Sigmoid colon (tissue), 7 donors: ENCODE data around the gene MCC. TPM values are rescaled to one million over a fixed set of nuclear protein-coding genes. Genes with fewer than 3 reads are reported as not detected.

Experiments
- DNase-seq: peaks from one replicate; pipeline ENCODE4 v3.0.0-alpha.2; 2019
- H3K27ac ChIP-seq, 4 donors: fragments of 200-600 bp; sonication (generic); one replicate each; pipeline ENCODE4 v1.5.1; 2016 to 2019; ENCODE audit warnings: mild to moderate bottlenecking in 1 of 4
- H3K27me3 ChIP-seq, 3 donors: fragments of 200-600 bp; sonication (generic); one replicate each; pipeline ENCODE4 v1.5.1; 2019; ENCODE audit warnings: mild to moderate bottlenecking in 1 of 3
- H3K36me3 ChIP-seq, 4 donors: fragments of 200-600 bp; sonication (generic); one replicate each; pipeline ENCODE4 v1.5.1; 2016 to 2019
- H3K4me1 ChIP-seq, 4 donors: fragments of 200-600 bp; sonication (generic); one replicate each; pipeline ENCODE4 v1.5.1; 2017 to 2019
- H3K4me3 ChIP-seq, 4 donors: fragments of 200-600 bp; sonication (generic); one replicate each; pipeline ENCODE4 v1.5.1; 2017 to 2019; ENCODE audit warnings: mild to moderate bottlenecking in 2 of 4, moderate library complexity in 1 of 4
- H3K9me3 ChIP-seq, 4 donors: fragments of 200-600 bp in 3 of 4; sonication (generic) in 3 of 4; one replicate each; pipeline versions ENCODE4 v1.5.1 to v1.6.1; 2013 to 2019
- EP300 ChIP-seq, 4 donors: sonication (generic); formaldehyde crosslinking; IDR thresholded peaks; one replicate each; pipeline ENCODE4 v1.6.1; 2017; ENCODE audit warnings: antibody characterized with exemption in 4 of 4
- POLR2A ChIP-seq, 2 donors: fragments of 450-650 bp; IDR thresholded peaks; one replicate each; pipeline ENCODE4 v1.6.1; 2016; ENCODE audit warnings: antibody characterized with exemption in 2 of 2, mild to moderate bottlenecking in 2 of 2, moderate library complexity in 2 of 2
- POLR2AphosphoS5 ChIP-seq, 4 donors: sonication (generic); formaldehyde crosslinking; IDR thresholded peaks; one replicate each; pipeline ENCODE4 v1.6.1; 2017; ENCODE audit warnings: antibody characterized with exemption in 4 of 4
- WGBS, 2 donors: extraction: QIAGEN DNeasy Blood & Tissue Kit; methylation state at CpG; one replicate each; pipeline ENCODE4 v1.1.7; 2013; 5-methylcytosine and 5-hydroxymethylcytosine counted together
- intact Hi-C: fragments of 100-400 bp; cut with DNase I; formaldehyde crosslinking; loops from one replicate; pipeline ENCODE4 v1.15.1; 2023
- polyA plus RNA-seq, 3 donors: library from polyadenylated mRNA; stranded (reverse); fragments of 200-250 nt; gene quantifications; one replicate each; pipeline ENCODE4 v1.2.3, GENCODE V29; 2013
- total RNA-seq, 4 donors: library from RNA; depleted of rRNA; stranded (reverse); fragments of >200 nt; gene quantifications; one replicate each; pipeline ENCODE4 v1.1.0, GENCODE V29; 2016
- TF ChIP-seq, protein P1 (sequence below), 4 experiments: fragments of 450-650 bp in 3 of 4; fragments of 200-600 bp in 1 of 4; IDR thresholded peaks; one replicate each; pipeline ENCODE4 v1.5.1; 2016 to 2019; ENCODE audit warnings: antibody characterized with exemption in 4 of 4, mild to moderate bottlenecking in 3 of 4, moderate library complexity in 2 of 4
- donor health status: healthy with polysubstance abuse.
- donor health status: Bipolar disorder and iron deficiency.
- donor health status: healthy.

Gene MCC
- total and polyA plus RNA-seq, 7 donors = 0.69 to 14.0 (median 9.1) TPM

DNA sequence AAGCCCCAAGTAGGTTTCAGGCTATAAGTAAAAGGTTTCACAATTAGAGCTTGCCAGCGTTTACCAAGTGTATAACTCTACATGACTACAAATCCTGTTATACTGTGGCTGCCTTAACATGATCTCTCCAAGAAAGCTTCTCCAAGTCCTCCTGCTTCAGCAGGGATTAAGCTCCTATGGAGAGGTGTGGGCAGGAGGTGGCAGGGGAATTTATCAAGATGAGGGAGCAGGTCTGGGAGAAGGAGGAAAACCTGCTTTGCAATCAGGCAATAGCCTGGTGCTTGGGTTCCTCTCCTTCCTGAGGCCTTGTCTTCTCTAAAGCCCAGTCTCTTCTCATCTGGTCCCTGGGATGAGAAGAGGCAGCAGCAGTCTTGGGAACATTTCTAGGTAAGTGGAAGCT, 188.7 kb downstream of the MCC start:
- intact Hi-C loops = loop anchor here (10.0 kb wide), 3 partner anchors 175 to 215 kb away; partner anchors contain the start of genes MCC and YTHDC2
- no peak for TF ChIP-seq POLR2AphosphoS5 (IDR thresholded peaks at IDR 0.05)
- TF ChIP-seq POLR2A (IDR thresholded peaks at IDR 0.05) = no peak
- TF ChIP-seq EP300 (IDR thresholded peaks at IDR 0.05) = no peak
- TF ChIP-seq, protein P1, sequence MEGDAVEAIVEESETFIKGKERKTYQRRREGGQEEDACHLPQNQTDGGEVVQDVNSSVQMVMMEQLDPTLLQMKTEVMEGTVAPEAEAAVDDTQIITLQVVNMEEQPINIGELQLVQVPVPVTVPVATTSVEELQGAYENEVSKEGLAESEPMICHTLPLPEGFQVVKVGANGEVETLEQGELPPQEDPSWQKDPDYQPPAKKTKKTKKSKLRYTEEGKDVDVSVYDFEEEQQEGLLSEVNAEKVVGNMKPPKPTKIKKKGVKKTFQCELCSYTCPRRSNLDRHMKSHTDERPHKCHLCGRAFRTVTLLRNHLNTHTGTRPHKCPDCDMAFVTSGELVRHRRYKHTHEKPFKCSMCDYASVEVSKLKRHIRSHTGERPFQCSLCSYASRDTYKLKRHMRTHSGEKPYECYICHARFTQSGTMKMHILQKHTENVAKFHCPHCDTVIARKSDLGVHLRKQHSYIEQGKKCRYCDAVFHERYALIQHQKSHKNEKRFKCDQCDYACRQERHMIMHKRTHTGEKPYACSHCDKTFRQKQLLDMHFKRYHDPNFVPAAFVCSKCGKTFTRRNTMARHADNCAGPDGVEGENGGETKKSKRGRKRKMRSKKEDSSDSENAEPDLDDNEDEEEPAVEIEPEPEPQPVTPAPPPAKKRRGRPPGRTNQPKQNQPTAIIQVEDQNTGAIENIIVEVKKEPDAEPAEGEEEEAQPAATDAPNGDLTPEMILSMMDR (IDR thresholded peaks at IDR 0.05) = no peak

DNA sequence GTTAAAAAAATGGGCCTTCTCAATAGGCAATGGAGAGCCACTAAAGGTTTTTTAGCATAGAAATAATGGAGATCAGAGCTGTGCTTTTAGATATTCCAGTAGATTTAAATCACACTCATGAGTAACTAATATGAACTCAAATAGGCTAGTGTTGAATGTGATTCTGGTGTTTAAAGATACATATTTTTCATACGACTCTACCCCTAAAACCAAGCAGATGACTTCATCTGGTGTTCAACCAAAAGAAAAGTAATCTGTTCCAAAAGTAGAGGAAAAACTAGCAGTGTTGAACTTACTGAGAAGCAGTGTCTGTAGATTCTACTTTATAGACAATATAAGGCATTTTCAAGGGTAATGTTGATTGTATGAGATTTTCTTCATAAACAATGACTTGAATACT, 191.6 kb downstream of the MCC start:
- Histone ChIP-seq H3K27me3 (no peaks in the 10 kb centered on the region), H3K36me3 (no peaks in the 10 kb centered on the region), H3K9me3 (no peaks in the 10 kb centered on the region), H3K27ac (no peak overlapping the region), H3K4me3 (no peak overlapping the region), H3K4me1 (peaks cover 0 to 23% (median 8%) of the 10 kb centered on the region in 4 donors)
- no peak for DNase-seq
- intact Hi-C loops = loop anchor here (10.0 kb wide), 3 partner anchors 172 to 218 kb away; partner anchors contain the start of genes MCC and YTHDC2
- WGBS, 2 donors = 78 to 79% methylated on average over 1 of the region's 1 CpG
- TF ChIP-seq, protein P1 (IDR thresholded peaks at IDR 0.05) = no peak
- TF ChIP-seq POLR2AphosphoS5 (IDR thresholded peaks at IDR 0.05) (no peak), POLR2A (IDR thresholded peaks at IDR 0.05) (no peak), EP300 (IDR thresholded peaks at IDR 0.05) (no peak)

More for the DNA sequence above, 188.7 kb downstream of the MCC start:
- no peak for DNase-seq
- no peaks in the 10 kb centered on the region for H3K9me3 ChIP-seq
- H3K27me3 ChIP-seq = no peaks in the 10 kb centered on the region
- no peak overlapping the region for H3K4me3 ChIP-seq
- 92 to 94% methylated on average over 1 of the region's 1 CpG for WGBS, 2 donors
- H3K4me1 ChIP-seq = peaks cover 0 to 11% (median 8%) of the 10 kb centered on the region in 4 donors
- H3K36me3 ChIP-seq = no peaks in the 10 kb centered on the region
- no peak overlapping the region for H3K27ac ChIP-seq

DNA sequence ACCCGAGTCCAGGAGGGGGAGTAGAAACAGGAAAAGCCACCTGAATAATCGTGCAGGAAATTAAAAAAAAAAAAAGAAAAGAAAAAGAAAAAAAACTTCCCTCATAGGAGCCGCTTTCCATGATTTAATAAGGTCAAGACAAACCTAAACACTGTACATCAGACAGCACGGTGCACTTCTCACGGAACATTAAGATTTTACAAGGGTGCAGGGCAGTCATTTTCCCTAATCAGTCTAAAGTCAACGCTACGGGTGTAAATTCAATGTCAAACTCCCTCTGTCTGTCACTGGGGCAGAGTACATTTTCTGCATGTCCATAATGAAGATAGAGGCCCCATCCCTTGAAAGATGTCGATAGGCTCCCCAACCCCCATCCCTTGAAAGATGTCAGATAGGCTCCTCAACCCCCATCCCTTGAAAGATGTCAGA, 193.1 kb downstream of the MCC start:
- Histone ChIP-seq H3K27me3 (no peaks in the 10 kb centered on the region), H3K4me1 (peaks cover 0 to 23% (median 8%) of the 10 kb centered on the region in 4 donors), H3K27ac (peak overlapping the region; percentile 83 to 91 (median 88)), H3K36me3 (no peaks in the 10 kb centered on the region), H3K4me3 (peak overlapping the region; percentile 51 to 82 (median 72)), H3K9me3 (no peaks in the 10 kb centered on the region)
- DNase-seq = no peak
- intact Hi-C loops = loop anchor here (10.0 kb wide), 3 partner anchors 170 to 220 kb away; partner anchors contain the start of genes MCC and YTHDC2
- no peak for TF ChIP-seq POLR2AphosphoS5 (IDR thresholded peaks at IDR 0.05)
- TF ChIP-seq POLR2A (IDR thresholded peaks at IDR 0.05) = no peak
- TF ChIP-seq EP300 (IDR thresholded peaks at IDR 0.05) = no peak
- 3% methylated on average over 8 of the region's 8 CpGs for WGBS, 2 donors

DNA sequence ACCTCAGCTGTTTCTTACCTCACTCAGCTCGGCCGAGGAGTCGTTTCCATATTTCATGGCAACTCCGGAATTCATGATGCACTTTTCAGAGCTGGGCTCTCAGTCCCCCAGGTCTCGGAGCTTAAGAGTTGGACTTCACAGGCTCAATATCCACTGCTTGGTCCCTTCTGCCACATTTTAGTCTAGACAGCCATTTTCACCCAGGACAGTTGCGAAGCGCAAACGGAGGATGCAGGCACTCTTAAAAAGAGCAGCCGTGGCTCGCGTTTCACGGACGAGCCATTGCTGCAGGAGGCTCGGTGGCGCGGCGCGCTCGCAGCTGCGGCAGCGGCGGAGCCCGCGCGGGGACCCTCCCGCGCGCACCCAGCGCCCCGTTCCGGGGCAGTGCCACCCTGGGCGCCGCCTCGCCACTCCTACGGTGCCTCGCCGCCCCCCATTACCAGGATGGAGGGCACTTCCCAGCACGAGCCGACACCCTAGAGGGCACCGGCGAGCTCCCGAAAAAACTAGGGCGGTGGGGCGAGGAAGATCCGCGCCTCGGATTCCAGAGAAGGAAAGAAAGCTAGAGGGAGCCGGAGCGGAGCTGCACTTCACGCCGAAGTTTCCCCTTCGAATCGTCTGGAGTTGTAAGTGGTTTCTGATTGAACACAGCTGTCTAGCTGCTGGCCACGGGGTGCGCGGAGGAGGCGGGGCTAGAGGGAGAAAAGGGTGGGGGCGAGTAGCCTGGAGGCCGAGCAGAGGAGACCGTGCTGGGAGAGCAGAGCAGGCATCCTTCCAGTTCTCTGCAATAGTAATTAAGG, 193.7 kb downstream of the MCC start:
- intact Hi-C loops = loop anchor here (5.0 to 10.0 kb wide), 4 partner anchors 37 to 220 kb away; partner anchors contain the start of genes MCC and YTHDC2
- TF ChIP-seq POLR2AphosphoS5 (IDR thresholded peaks at IDR 0.05) (peak; percentile 90 to 98 (median 92)), POLR2A (IDR thresholded peaks at IDR 0.05) (peak; percentile 60 to 75), EP300 (IDR thresholded peaks at IDR 0.05) (no peak)
- TF ChIP-seq, protein P1 (IDR thresholded peaks at IDR 0.05) = no peak
- Histone ChIP-seq H3K4me1 (peaks cover 0 to 23% (median 8%) of the 10 kb centered on the region in 4 donors), H3K9me3 (no peaks in the 10 kb centered on the region), H3K27me3 (no peaks in the 10 kb centered on the region), H3K27ac (peak overlapping the region; percentile 83 to 91 (median 88)), H3K4me3 (peak overlapping the region; percentile 51 to 82 (median 72)), H3K36me3 (no peaks in the 10 kb centered on the region)
- peak; percentile 96 for DNase-seq
- 0 to 1% methylated on average over 60 of the region's 60 CpGs for WGBS, 2 donors

DNA sequence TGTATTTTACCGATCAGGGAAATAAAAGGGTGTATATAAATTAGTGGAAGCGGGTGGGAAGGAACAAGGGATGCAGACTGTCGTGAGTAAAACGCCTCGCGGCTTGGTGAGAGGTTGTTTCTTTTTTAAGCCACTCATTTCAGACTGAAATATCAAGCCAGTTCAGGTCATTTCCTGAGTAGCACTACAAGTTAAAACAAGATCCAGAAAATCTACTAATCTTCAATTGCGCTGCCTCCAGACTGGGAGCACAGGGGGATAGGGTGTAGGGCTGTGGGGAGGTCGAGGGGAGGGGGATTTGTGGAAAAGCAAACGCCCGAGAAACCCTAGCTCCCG, 194.3 kb downstream of the MCC start:
- no peaks in the 10 kb centered on the region for H3K27me3 ChIP-seq
- TF ChIP-seq POLR2A (IDR thresholded peaks at IDR 0.05) (no peak), POLR2AphosphoS5 (IDR thresholded peaks at IDR 0.05) (no peak), EP300 (IDR thresholded peaks at IDR 0.05) (no peak)
- TF ChIP-seq, protein P1 (IDR thresholded peaks at IDR 0.05) = no peak
- H3K36me3 ChIP-seq = no peaks in the 10 kb centered on the region
- intact Hi-C loops = loop anchor here (5.0 to 10.0 kb wide), 4 partner anchors 37 to 221 kb away; partner anchors contain the start of genes MCC and YTHDC2
- DNase-seq = no peak
- peak overlapping the region; percentile 83 to 91 (median 88) for H3K27ac ChIP-seq
- H3K4me3 ChIP-seq = peak overlapping the region; percentile 51 to 82 (median 72)
- H3K4me1 ChIP-seq = peaks cover 0 to 23% (median 8%) of the 10 kb centered on the region in 4 donors
- 1 to 2% methylated on average over 11 of the region's 11 CpGs for WGBS, 2 donors
- no peaks in the 10 kb centered on the region for H3K9me3 ChIP-seq
